RWPE1 (cell line): ENCODE data around the gene EFNA4.

Source experiments
- CTCF ChIA-PET: fragments of 350-600 bp; sonication (Branson Sonifier 250); formaldehyde crosslinking; extraction: SDS; loops from one replicate; lab custom pipeline; 2021; lab: Yijun Ruan, JAX
- POLR2A ChIA-PET: fragments of 400-600 bp; formaldehyde crosslinking; extraction: SDS; loops from one replicate; lab custom pipeline; 2020; ENCODE audit warnings: antibody characterized with exemption; ENCODE audit not compliant: low non-redundant PET; lab: Yijun Ruan, JAX
- DNase-seq: peaks from one replicate; pipeline ENCODE4 v3.0.0; 2012; ENCODE audit warnings: low spot score
- H3K27ac ChIP-seq: fragments of 450-650 bp; 2 replicates; pipeline ENCODE4 v1.5.1; 2017
- TF ChIP-seq, protein P1 (sequence below): fragments of 450-650 bp; conservative IDR thresholded peaks from 2 replicates; pipeline ENCODE4 v1.5.1; 2017; ENCODE audit warnings: low read depth, mild to moderate bottlenecking

EFNA4 gene

DNA sequence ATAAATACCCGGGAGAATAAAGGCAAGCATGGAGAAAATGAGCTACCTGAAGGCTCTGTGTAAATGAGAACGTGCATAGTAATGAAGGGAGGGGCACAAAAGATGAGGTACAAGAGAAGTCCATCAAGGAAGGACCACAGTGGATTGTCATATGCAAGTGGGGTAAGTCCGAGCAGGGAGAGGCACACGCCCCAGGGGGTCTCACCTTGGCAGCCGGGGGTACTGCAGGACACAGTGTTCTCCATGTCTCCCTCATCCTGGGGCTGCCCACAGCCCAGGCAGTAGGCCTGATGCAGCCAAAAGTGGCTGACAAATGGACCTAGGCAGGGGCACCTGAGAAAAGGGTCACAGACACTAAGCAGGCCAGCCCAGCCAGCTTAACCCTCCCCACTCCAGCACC is 39.9 kb upstream of the EFNA4 start:
- CTCF ChIA-PET = interaction anchor here (0.8 to 1.5 kb wide), 3 partner anchors 22 to 27 kb away, joined by 3 to 4 read pairs (median 4); no protein-coding TSS in a partner anchor
- no peak for DNase-seq
- H3K27ac ChIP-seq = peak overlapping the region; percentile 100
- POLR2A ChIA-PET = no interaction called here
- TF ChIP-seq, protein P1, sequence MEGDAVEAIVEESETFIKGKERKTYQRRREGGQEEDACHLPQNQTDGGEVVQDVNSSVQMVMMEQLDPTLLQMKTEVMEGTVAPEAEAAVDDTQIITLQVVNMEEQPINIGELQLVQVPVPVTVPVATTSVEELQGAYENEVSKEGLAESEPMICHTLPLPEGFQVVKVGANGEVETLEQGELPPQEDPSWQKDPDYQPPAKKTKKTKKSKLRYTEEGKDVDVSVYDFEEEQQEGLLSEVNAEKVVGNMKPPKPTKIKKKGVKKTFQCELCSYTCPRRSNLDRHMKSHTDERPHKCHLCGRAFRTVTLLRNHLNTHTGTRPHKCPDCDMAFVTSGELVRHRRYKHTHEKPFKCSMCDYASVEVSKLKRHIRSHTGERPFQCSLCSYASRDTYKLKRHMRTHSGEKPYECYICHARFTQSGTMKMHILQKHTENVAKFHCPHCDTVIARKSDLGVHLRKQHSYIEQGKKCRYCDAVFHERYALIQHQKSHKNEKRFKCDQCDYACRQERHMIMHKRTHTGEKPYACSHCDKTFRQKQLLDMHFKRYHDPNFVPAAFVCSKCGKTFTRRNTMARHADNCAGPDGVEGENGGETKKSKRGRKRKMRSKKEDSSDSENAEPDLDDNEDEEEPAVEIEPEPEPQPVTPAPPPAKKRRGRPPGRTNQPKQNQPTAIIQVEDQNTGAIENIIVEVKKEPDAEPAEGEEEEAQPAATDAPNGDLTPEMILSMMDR = no peak

DNA sequence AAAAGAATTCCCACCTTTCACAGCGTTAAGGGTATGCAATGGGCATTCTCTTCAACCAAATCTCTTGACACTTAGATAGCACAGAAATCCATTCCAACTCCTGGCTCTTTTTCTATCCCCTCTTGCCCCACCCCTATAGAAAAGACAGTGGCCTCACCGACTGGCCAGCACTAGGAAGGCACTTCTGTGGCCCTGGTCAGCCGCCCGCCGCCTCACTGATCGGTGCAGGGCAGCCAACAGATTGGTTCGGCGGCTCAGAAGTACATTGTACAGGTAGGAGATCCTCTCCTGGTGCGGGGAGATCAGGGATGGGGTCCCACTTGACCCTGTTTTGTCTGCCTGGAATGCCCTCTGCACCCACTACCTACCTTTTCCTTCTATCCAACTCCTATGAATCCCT is 39.2 kb upstream of the EFNA4 start:
- ChIA-PET CTCF (no interaction called here), POLR2A (no interaction called here)
- H3K27ac ChIP-seq = no peak overlapping the region
- DNase-seq = no peak
- TF ChIP-seq, protein P1 = no peak

DNA sequence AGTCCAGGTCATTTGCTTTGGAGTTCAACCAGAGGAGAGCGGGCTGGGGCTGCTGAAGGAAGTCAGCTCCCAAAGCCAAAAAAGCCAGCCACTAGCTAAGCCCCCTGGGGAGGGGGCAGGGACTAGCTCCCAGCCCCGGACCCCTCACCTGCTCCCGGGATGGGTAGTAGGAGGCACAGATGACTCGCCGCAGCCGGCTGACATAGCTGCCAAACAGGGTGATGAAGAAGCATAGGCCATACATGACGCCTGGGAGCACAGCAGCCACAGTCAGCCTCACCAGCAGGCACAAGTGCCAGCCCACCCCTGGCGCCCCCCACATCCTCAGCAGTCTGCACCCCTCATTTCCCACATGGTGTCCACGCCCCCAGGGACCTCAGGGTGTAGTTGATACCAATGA is 37.4 kb upstream of the EFNA4 start:
- DNase-seq = no peak
- CTCF ChIA-PET = interaction anchor here (0.6 to 0.8 kb wide), 2 partner anchors 34 to 429 kb away, joined by 3 read pairs; no protein-coding TSS in a partner anchor
- POLR2A ChIA-PET = no interaction called here
- peak overlapping the region; percentile 26 for H3K27ac ChIP-seq
- TF ChIP-seq, protein P1 = no peak

DNA sequence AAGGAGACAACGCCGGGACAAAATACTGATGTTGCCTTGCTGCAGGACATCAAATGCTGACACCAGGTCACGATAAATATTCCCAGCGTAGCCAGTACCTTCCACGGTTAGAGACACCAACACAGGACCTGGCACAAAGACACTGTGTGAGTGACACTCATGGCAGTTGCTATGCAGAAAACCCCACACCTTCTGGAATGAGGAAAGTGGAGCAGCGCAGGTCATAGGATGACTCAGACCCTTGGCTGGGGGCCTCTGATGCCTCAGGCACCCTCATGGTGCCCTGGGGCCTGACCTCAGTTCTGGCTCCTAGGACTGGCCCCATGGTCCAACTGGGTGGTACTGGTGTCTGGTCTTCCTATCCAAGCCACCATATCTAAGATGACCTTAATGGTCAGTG is 37.0 kb upstream of the EFNA4 start:
- H3K27ac ChIP-seq = peak overlapping the region; percentile 26
- POLR2A ChIA-PET = no interaction called here
- TF ChIP-seq, protein P1 = no peak
- DNase-seq = no peak
- CTCF ChIA-PET = no interaction called here

DNA sequence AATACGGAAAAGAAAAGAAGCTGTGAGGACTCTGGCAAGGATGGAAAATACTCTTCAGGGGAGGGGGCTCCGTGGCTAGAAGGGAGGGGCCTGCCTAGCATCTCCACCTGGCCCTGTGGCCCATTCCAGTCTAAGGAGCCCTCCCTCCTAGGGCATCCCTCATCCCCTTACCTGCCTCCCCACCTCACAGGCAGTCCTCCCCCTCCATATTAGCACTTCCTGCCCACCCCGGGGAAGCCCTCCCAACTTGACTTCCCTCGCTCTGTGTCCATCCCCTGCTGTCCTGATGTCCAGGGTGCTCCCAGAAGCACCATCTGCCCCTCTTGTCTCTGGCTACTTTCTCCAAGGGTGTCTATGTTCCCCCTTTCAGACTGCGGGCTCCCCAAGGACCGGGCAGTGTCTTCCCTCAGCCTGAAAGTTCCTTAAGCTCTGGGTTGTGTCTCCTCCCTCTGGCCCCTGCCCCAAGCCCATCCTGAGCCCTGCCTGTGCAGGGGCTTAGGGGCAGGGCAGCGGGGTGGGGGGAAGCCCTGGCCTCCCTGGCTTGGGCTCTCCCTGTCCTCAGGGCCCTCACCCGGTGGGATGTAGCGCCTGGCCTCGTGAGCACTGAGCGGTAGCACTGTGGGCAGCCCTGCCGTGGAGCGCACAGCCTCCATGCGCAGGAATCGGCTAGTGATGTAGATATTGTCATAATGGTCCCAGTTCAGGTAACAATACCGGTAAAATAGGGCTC is 33.9 kb upstream of the EFNA4 start:
- CTCF ChIA-PET = no interaction called here
- H3K27ac ChIP-seq = no peak overlapping the region
- DNase-seq = no peak
- POLR2A ChIA-PET = no interaction called here
- TF ChIP-seq, protein P1 = no peak

DNA sequence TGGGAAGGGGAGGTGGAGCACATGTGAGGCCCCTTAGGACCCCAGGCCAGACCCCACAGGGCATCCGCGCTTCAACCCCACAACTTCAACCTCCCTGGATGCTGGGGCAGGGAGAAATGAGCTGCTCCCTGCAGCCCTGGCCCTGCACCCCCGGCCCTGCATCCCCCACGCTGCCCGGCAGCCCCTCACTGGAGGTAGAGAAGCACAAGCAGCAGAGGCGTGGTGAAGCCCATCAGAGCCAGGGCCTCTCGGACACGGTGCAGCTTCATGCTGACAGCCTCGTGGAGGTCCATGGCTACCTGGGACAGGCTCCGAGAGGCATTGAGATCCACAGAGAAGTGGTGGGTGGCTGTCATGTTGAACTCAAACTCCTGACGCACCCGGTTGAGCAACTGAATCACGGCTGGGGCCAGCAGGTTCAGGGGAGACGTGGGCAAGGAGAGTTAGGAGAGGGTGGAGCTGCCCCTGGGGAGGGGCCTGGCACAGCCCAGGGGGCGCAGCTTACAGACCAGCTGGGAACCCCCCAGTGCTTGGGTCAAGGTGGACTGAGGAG is 33.2 kb upstream of the EFNA4 start:
- ChIA-PET CTCF (no interaction called here), POLR2A (no interaction called here)
- no peak overlapping the region for H3K27ac ChIP-seq
- DNase-seq = no peak
- TF ChIP-seq, protein P1 = no peak
